Measurements from ENCODE around the gene ETV2. TPM values are rescaled to one million over a fixed set of nuclear protein-coding genes. Genes with fewer than 3 reads are reported as not detected.

The ETV2 gene
- total RNA-seq, 2 experiments from 2014 or later, result 0.58 to 0.59 TPM

GRCh38 chr19:35620001-35620400, 21.5 kb upstream of the ETV2 start:
- H3K36me3 ChIP-seq (ENCODE audit: insufficient read depth, low read length), result peaks cover 35% of the 10 kb centered on the region
- H3K4me1 Mint-ChIP-seq (ENCODE audit: low read depth), result no peaks in the 10 kb centered on the region
- no peak for TF ChIP-seq CTCF (IDR thresholded peaks at IDR 0.05)
- CTCF ChIA-PET, result no interaction called here
- H3K27ac ChIP-seq (ENCODE audit: low read depth in 1 of 2, low read length in 2 of 2), result no peak overlapping the region
- no peak for ATAC-seq (ENCODE audit: poor library complexity)
- DNase-seq, result no peak
- no peak overlapping the region for H3K4me3 ChIP-seq (ENCODE audit: low read length)
- H3K9me3 ChIP-seq (ENCODE audit: control insufficient read depth in 1 of 2, insufficient read depth in 1 of 2, low read length in 2 of 2), result no peaks in the 10 kb centered on the region
- H3K36me3 Mint-ChIP-seq (ENCODE audit: low read depth), result peaks cover 26% of the 10 kb centered on the region
- no peaks in the 10 kb centered on the region for H3K27me3 ChIP-seq (ENCODE audit: control insufficient read depth in 1 of 2, insufficient read depth in 2 of 2, low read length in 2 of 2)
- no peak overlapping the region for H3K27ac Mint-ChIP-seq
- H3K4me3 Mint-ChIP-seq, result no peak overlapping the region
- H3K27me3 Mint-ChIP-seq, result no peaks in the 10 kb centered on the region
- POLR2A ChIA-PET, result interaction anchor here (1.6 kb wide), 1 partner anchor 28 kb away, joined by 4 read pairs; the partner anchor contains the start of gene COX6B1
- H3K4me1 ChIP-seq (ENCODE audit: insufficient read depth, low read length), result no peaks in the 10 kb centered on the region
- intact Hi-C loops (cut with DNase I, micrococcal nuclease), result no loop called here
- H3K9me3 Mint-ChIP-seq, result no peaks in the 10 kb centered on the region

- Histone ChIP-seq H3K27me3 (ENCODE audit: control insufficient read depth in 1 of 2, insufficient read depth in 2 of 2, low read length in 2 of 2) (no peaks in the 10 kb centered on the region), H3K4me3 (ENCODE audit: low read length) (no peak overlapping the region), H3K36me3 (ENCODE audit: insufficient read depth, low read length) (peaks cover 27% of the 10 kb centered on the region), H3K27ac (ENCODE audit: low read depth in 1 of 2, low read length in 2 of 2) (no peak overlapping the region), H3K4me1 (ENCODE audit: insufficient read depth, low read length) (no peaks in the 10 kb centered on the region), H3K9me3 (ENCODE audit: control insufficient read depth in 1 of 2, insufficient read depth in 1 of 2, low read length in 2 of 2) (no peaks in the 10 kb centered on the region)
- ChIA-PET POLR2A (interaction anchor here (1.2 kb wide), 1 partner anchor 9 kb away, joined by 4 read pairs; the partner anchor contains the start of gene HAUS5), CTCF (no interaction called here)
- H3K4me1 Mint-ChIP-seq (ENCODE audit: low read depth), result peaks cover 4% of the 10 kb centered on the region
- H3K36me3 Mint-ChIP-seq (ENCODE audit: low read depth), result peaks cover 16% of the 10 kb centered on the region
- H3K4me3 Mint-ChIP-seq, result no peak overlapping the region
- no peaks in the 10 kb centered on the region for H3K27me3 Mint-ChIP-seq
- ATAC-seq (ENCODE audit: poor library complexity) (no peak), DNase-seq (no peak)
- no peak overlapping the region for H3K27ac Mint-ChIP-seq
- no peaks in the 10 kb centered on the region for H3K9me3 Mint-ChIP-seq
- TF ChIP-seq CTCF (IDR thresholded peaks at IDR 0.05), result no peak
- intact Hi-C loops (cut with DNase I, micrococcal nuclease), result no loop called here
Measured at GRCh38 chr19:35621708-35622107, 19.8 kb upstream of the ETV2 start.

DNA sequence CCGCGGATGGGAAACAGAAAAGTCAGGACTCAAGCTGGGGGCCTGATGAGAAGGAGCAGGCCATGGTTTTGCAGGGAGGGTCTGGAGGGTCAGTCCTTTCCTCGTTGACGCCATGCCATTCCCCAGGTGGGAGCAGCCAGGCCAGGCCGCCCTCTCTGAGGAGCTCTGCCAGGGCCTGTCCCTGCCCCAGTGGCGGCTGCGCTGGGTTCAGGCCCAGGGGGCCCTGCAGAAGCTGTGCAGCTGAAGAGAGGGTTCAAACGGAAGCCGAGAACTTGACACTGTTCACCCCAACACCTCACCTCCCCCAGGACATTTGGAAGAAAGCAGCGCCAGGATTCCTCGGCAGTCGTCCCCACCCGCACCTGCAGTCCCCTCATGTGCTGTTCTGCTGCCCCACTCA, 18.8 kb upstream of the ETV2 start:
- Mint-ChIP-seq H3K9me3 (no peaks in the 10 kb centered on the region), H3K36me3 (ENCODE audit: low read depth) (peaks cover 14% of the 10 kb centered on the region), H3K4me3 (no peak overlapping the region), H3K27ac (peak overlapping the region; percentile 5), H3K4me1 (ENCODE audit: low read depth) (peaks cover 4% of the 10 kb centered on the region), H3K27me3 (no peaks in the 10 kb centered on the region)
- Histone ChIP-seq H3K4me1 (ENCODE audit: insufficient read depth, low read length) (peaks cover 2% of the 10 kb centered on the region), H3K27ac (ENCODE audit: low read depth in 1 of 2, low read length in 2 of 2) (no peak overlapping the region), H3K4me3 (ENCODE audit: low read length) (no peak overlapping the region), H3K36me3 (ENCODE audit: insufficient read depth, low read length) (peaks cover 19% of the 10 kb centered on the region), H3K9me3 (ENCODE audit: control insufficient read depth in 1 of 2, insufficient read depth in 1 of 2, low read length in 2 of 2) (no peaks in the 10 kb centered on the region), H3K27me3 (ENCODE audit: control insufficient read depth in 1 of 2, insufficient read depth in 2 of 2, low read length in 2 of 2) (no peaks in the 10 kb centered on the region)
- no peak for TF ChIP-seq CTCF (IDR thresholded peaks at IDR 0.05)
- ATAC-seq (ENCODE audit: poor library complexity) (no peak), DNase-seq (no peak)
- CTCF ChIA-PET, result no interaction called here
- POLR2A ChIA-PET, result no interaction called here
- intact Hi-C loops (cut with DNase I, micrococcal nuclease), result no loop called here
